Right atrium auricular region (tissue), 2 donors: ENCODE measurements around the gene DNAH8. TPM values are rescaled to one million over a fixed set of nuclear protein-coding genes. Genes with fewer than 3 reads are reported as not detected.

Source experiments
- DNase-seq: peaks from one replicate; pipeline ENCODE4 v3.0.0-alpha.2; 2019; ENCODE audit warnings: low spot score
- H3K27ac ChIP-seq, 2 donors: fragments of 200-600 bp; sonication (generic); 1 replicate in 1 of 2; 2 replicates in 1 of 2; pipeline ENCODE4 v1.5.1; 2016 to 2019
- H3K27me3 ChIP-seq, 2 donors: fragments of 200-600 bp; sonication (generic); one replicate each; pipeline versions ENCODE4 v1.5.1 to v1.6.0; 2017 to 2019
- H3K36me3 ChIP-seq: fragments of 200-600 bp; sonication (generic); one replicate; pipeline ENCODE4 v1.5.1; 2016
- H3K4me1 ChIP-seq, 2 donors: fragments of 200-600 bp; sonication (generic); one replicate each; pipeline versions ENCODE4 v1.5.1 to v1.6.0; 2017 to 2019
- H3K4me3 ChIP-seq, 2 donors: fragments of 200-600 bp; sonication (generic); 1 replicate in 1 of 2; 2 replicates in 1 of 2; pipeline ENCODE4 v1.5.1; 2017 to 2019; ENCODE audit warnings: mild to moderate bottlenecking in 1 of 2, moderate library complexity in 1 of 2
- H3K9me3 ChIP-seq, 2 donors: fragments of 200-600 bp; sonication (generic); one replicate each; pipeline ENCODE4 v1.5.1; 2019
- total RNA-seq, 2 donors: library from RNA; depleted of rRNA; stranded (reverse); fragments of >200 nt; gene quantifications; one replicate each; pipeline ENCODE4 v1.1.0, GENCODE V29; 2016
- TF ChIP-seq, protein P1 (sequence below), 2 donors: fragments of 200-600 bp; sonication (generic); IDR thresholded peaks; one replicate each; pipeline ENCODE4 v1.5.1; 2019; ENCODE audit warnings: antibody characterized with exemption in 2 of 2

DNAH8 gene
- total RNA-seq, 2 donors from 2014 or later: 0.04 TPM; not detected in 1

DNA sequence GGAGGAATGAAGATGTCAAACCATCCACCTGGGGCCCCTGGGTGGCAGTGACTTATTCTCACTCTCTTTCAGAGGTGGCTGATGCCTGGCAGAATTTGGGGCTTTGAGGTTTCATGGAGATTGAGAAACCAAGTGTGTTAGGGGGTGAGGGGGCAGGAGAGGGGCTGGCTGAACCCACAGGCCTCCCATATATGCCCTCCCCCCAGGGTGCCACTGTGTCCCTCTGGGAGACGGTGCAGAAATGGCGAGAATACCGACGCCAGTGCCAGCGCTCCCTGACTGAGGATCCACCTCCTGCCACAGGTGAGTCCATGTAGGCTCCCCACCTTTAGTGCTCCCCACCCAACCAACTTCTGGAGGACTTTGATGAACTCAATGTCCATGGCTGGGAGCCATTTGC lies 341.1 kb downstream of the DNAH8 start:
- no peak for DNase-seq
- H3K27ac ChIP-seq: peak overlapping the region in 1 of 2 donors; percentile 46
- peaks cover 0 to 4% of the 10 kb centered on the region in 2 donors for H3K4me1 ChIP-seq
- no peak overlapping the region for H3K4me3 ChIP-seq
- H3K27me3 ChIP-seq: no peaks in the 10 kb centered on the region
- no peaks in the 10 kb centered on the region for H3K36me3 ChIP-seq
- TF ChIP-seq, protein P1, sequence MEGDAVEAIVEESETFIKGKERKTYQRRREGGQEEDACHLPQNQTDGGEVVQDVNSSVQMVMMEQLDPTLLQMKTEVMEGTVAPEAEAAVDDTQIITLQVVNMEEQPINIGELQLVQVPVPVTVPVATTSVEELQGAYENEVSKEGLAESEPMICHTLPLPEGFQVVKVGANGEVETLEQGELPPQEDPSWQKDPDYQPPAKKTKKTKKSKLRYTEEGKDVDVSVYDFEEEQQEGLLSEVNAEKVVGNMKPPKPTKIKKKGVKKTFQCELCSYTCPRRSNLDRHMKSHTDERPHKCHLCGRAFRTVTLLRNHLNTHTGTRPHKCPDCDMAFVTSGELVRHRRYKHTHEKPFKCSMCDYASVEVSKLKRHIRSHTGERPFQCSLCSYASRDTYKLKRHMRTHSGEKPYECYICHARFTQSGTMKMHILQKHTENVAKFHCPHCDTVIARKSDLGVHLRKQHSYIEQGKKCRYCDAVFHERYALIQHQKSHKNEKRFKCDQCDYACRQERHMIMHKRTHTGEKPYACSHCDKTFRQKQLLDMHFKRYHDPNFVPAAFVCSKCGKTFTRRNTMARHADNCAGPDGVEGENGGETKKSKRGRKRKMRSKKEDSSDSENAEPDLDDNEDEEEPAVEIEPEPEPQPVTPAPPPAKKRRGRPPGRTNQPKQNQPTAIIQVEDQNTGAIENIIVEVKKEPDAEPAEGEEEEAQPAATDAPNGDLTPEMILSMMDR (IDR thresholded peaks at IDR 0.05): no peak
- no peaks in the 10 kb centered on the region for H3K9me3 ChIP-seq

DNA sequence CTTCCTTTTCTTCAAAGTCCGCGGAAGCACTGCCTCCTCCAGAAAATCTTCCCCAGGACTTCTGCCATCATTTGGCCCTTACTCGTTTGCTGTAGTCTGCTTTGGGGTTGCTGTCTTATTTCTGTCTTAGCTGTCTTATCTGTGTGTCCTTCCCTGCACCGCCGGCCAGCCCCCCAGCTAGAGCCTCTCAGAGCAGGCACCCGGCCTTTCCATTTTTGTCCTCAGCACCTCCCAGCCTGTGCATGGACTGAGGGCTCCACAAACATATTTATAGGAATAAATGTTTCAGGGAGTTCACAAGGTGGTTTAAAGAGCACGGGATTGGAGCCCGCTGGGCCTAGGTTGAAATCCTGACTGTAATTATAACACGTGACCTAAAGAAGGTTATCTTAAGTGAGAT lies 341.6 kb downstream of the DNAH8 start:
- Histone ChIP-seq H3K4me1 (peaks cover 0 to 9% of the 10 kb centered on the region in 2 donors), H3K27me3 (no peaks in the 10 kb centered on the region), H3K36me3 (no peaks in the 10 kb centered on the region), H3K27ac (peak overlapping the region in 1 of 2 donors; percentile 46), H3K9me3 (no peaks in the 10 kb centered on the region), H3K4me3 (no peak overlapping the region)
- DNase-seq: no peak
- TF ChIP-seq, protein P1 (IDR thresholded peaks at IDR 0.05): no peak

DNA sequence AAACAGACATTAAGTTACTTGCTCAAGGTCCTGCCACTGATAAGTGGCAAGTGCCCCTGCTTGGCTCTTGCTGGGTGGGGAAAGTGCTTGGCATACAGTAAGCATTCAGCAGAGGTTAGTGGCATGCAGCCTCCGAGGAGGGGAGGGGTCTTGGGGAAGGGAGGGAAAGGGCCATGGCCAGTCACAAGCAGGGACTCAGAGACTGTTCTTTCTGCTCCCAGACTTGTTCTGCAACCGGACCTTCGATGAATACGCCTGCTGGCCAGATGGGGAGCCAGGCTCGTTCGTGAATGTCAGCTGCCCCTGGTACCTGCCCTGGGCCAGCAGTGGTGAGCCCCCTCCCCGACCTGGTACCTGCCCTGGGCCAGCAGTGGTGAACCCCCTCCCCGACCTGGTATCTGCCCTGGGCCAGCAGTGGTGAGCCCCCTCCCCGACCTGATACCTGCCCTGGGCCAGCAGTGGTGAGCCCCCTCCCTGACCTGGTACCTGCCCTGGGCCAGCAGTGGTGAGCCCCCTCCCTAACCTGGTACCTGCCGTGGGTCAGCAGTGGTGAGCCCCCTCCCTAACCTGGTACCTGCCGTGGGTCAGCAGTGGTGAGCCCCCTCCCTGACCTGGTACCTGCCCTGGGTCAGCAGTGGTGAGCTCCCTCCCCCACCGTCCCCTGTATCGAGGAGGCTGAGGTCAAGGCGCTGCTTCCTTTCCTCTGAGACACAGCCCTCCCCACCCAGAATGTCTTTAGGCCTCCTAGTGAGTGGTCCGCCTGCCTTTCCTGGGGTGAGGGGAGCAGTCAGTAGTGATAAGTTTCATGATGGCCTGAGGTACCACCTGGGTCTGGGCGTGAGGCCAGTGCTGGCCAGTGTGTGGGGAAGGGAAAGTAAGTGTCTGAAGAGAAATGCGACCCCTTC lies 342.4 kb downstream of the DNAH8 start:
- Histone ChIP-seq H3K4me1 (peaks cover 0 to 14% of the 10 kb centered on the region in 2 donors), H3K27me3 (no peaks in the 10 kb centered on the region), H3K9me3 (no peaks in the 10 kb centered on the region), H3K4me3 (no peak overlapping the region), H3K27ac (peak overlapping the region in 1 of 2 donors; percentile 46), H3K36me3 (no peaks in the 10 kb centered on the region)
- TF ChIP-seq, protein P1 (IDR thresholded peaks at IDR 0.05): no peak
- DNase-seq: no peak

DNA sequence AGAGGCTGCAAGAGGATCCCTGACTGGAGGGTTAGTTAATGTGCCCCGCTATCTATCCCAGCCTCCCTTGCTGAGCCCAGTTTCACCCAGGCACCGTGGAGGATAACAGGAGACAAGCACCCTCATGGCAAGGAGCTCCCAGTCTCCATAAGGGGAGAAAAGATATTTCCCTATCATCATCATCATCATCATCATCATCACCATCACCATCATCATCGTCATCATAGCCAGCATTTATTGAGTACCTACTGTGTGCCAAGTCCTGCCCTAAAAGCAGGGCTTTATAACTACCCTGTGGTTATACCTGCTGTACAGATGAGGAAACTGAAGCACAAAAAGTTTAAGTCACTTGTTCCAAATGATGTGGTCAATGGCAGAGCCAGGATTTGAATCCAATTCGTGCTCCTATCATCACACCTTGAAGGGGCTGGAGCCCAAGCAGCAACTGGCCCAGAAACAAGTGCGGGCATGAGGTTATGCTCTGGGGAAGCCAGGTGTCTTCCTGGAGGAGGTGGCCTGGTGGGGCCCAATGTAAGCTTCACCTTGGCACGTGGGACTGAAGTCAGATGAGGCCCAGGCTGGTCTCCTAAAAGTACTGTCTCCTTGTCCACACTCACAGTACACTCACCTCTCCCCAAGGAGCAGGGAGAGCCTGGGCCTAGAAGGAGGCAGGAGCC lies 343.5 kb downstream of the DNAH8 start:
- no peak overlapping the region for H3K4me3 ChIP-seq
- peaks cover 0 to 25% of the 10 kb centered on the region in 2 donors for H3K4me1 ChIP-seq
- H3K9me3 ChIP-seq: no peaks in the 10 kb centered on the region
- no peaks in the 10 kb centered on the region for H3K36me3 ChIP-seq
- no peaks in the 10 kb centered on the region for H3K27me3 ChIP-seq
- TF ChIP-seq, protein P1 (IDR thresholded peaks at IDR 0.05): no peak
- no peak overlapping the region for H3K27ac ChIP-seq
- no peak for DNase-seq

DNA sequence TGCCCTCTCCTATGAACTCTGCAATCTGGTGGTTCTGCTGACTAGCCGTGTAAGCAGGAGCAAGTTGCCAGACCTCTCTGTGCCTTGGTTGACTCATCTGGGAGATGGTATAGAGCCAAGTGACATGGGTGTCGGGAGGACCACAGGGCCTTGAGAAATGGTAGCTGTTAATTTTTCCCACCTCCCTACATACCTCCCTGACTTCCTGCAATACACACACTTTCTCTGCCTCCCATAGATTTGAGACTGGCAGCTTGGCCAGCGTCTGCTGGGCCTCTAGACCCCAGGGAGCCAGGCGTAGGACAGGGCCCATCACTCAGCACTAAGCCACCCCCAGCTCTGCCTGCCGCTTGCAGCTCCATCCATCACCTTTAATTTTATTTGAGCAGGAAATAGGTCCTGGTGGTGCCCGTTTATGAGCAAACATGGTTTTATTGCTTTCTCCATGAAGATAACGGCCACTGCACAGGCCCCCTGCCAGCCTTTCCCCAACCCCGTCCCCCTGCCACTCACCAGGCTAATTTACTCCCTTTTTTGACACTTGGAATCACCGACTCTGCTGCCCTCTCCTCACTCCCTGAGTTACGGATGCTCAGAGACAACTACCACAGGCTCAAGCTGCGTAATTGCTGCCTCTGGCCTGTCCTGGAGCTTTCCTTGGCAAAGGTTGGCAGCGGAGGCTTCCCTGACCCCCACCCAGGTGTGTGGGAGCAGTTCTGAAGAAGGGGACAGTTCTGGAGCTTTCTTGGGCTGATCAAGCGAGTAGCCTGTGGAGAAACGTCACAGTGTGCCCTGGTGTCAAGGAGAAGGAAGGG lies 344.6 kb downstream of the DNAH8 start:
- H3K9me3 ChIP-seq: no peaks in the 10 kb centered on the region

More for the DNA sequence above, 344.6 kb downstream of the DNAH8 start:
- TF ChIP-seq, protein P1 (IDR thresholded peaks at IDR 0.05): no peak
- Histone ChIP-seq H3K4me1 (peaks cover 0 to 25% of the 10 kb centered on the region in 2 donors), H3K27me3 (no peaks in the 10 kb centered on the region), H3K4me3 (no peak overlapping the region), H3K27ac (peak overlapping the region in 1 of 2 donors; percentile 69), H3K36me3 (no peaks in the 10 kb centered on the region)
- no peak for DNase-seq
